Pancreas (tissue), 10 donors: ENCODE data around the gene MISP. TPM values are rescaled to one million over a fixed set of nuclear protein-coding genes. Genes with fewer than 3 reads are reported as not detected.

Source experiments
- ATAC-seq, 4 donors: fragments of 200-7000 bp; cut with Tn5 transposase; one replicate each; pipeline versions ENCODE4 v1.8.0 to v1.9.1; 2020; ENCODE audit warnings: mild to moderate bottlenecking in 4 of 4, moderate library complexity in 4 of 4
- DNase-seq, 6 donors: peaks; one replicate each; pipeline ENCODE4 v3.0.0-alpha.2; 2020
- FAIRE-seq: peaks from 2 replicates; lab custom pipeline; 2012; peaks lifted over from hg19 to GRCh38; lab: Jason Lieb, UNC
- H3K27ac ChIP-seq, 4 donors: fragments of 200-600 bp; sonication (generic); 1 replicate in 3 of 4; 2 replicates in 1 of 4; pipeline versions ENCODE4 v1.5.0 to v1.8.0; 2020
- H3K27me3 ChIP-seq, 4 donors: fragments of 200-600 bp; one replicate each; pipeline ENCODE4 v1.8.0; 2021
- H3K36me3 ChIP-seq, 3 donors: fragments of 200-600 bp; sonication (generic) in 1 of 3; one replicate each; pipeline versions ENCODE4 v1.5.0 to v1.8.0; 2020 to 2021
- H3K4me1 ChIP-seq, 3 donors: fragments of 200-600 bp; one replicate each; pipeline ENCODE4 v1.8.0; 2021
- H3K4me3 ChIP-seq, 4 donors: fragments of 200-600 bp; sonication (generic) in 2 of 4; one replicate each; pipeline versions ENCODE4 v1.5.0 to v1.8.0; 2020 to 2021
- H3K9me3 ChIP-seq, 4 donors: fragments of 200-600 bp; one replicate each; pipeline ENCODE4 v1.8.0; 2021
- WGBS, 2 donors: extraction: QIAGEN DNeasy Blood & Tissue Kit; methylation state at CpG; one replicate each; pipeline ENCODE4 v1.1.7; 2013; 5-methylcytosine and 5-hydroxymethylcytosine counted together
- intact Hi-C, 3 donors: fragments of 100-400 bp; cut with DNase I; formaldehyde crosslinking; loops; one replicate each; pipeline versions ENCODE4 v1.11.1 to v1.14.2; 2022
- polyA plus RNA-seq, 2 donors: library from polyadenylated mRNA; stranded (reverse); fragments of 200-250 nt; gene quantifications; one replicate each; pipeline ENCODE4 v1.2.3, GENCODE V29; 2013
- total RNA-seq, 6 donors: library from RNA; stranded (reverse); fragmentation: NEBNext Ultra II Directional in 4 of 6; extraction: Animal tissue kit (Norgen Biotek cat#: 25700) in 4 of 6; gene quantifications; one replicate each; pipeline versions ENCODE4 v1.2.1 to v1.2.4, GENCODE V29; 2021 to 2023
- TF ChIP-seq, protein P1 (sequence below), 4 donors: fragments of 200-600 bp; sonication (generic) in 3 of 4; IDR thresholded peaks; one replicate each; pipeline versions ENCODE4 v1.5.0 to v1.8.0; 2021; ENCODE audit warnings: antibody characterized with exemption in 4 of 4
- donor health status: healthy with polysubstance abuse.
- donor health status: DM: no; HTN: no; CAD: no; lungs with moderate emphysema.
- donor health status: DM: no; HTN: no; CAD: no.
- donor health status: control.
- donor health status: control.
- donor health status: Bipolar disorder and iron deficiency.
- donor health status: DM: yes; HTN: yes; CAD: no.
- donor health status: DM: no; HTN: no; CAD: no.
- donor health status: DM: no; HTN: no; CAD: no.
- donor health status: DM: yes; HTN: yes; CAD: no.

Gene MISP
- total and polyA plus RNA-seq, 8 donors = 0.63 to 7.5 (median 1.3) TPM

DNA sequence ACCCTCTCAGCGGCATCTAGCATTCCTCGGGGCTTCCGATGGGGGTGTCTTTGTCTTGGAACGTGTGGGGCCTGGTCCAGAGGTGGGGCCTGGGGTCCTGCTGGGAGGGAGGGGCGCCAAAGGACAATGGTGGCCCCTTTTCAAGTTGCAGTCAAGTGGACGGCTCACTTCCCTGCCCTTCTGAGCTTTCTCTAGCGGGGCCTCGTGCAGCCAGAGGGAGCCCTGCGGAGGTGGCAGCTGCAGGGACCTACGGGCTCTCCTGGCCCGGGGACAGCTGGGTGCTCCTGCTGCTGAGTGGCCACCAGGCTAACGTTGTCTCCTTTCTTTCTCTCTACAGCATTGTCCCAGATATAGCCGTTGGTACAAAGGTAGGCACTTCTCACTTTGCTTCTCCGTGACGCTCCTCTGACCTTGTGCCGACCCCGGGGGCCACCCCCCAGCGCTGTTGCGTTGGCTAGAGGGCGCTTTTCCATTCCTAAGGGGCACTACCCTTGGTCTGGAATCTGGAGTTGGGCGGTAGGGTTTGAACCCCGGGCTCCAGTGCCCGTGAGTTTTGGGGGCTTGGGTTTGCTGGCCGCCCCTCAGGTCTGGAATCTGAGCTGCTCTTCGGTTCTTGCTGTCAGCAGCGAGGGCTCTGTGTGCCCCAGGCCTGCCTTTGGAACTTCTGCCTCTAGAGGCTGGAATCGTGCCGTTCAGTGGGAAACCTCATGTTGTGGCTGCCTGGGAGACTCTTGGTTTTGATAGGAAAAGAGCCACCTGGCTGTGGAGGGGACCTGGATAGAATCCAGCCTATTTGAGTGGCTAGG is 48.4 kb downstream of the MISP start:
- ATAC-seq (peak in 1 of 4 donors; percentile 4), DNase-seq (peak in 4 of 6 donors; percentile 56 to 77 (median 64)), FAIRE-seq (no peak)
- peaks cover 30 to 38% (median 30%) of the 10 kb centered on the region in 3 donors for H3K4me1 ChIP-seq
- peak overlapping the region in 3 of 4 donors; percentile 68 to 97 (median 96) for H3K27ac ChIP-seq
- WGBS, 2 donors = 2 to 3% methylated on average over 28 of the region's 28 CpGs
- no peaks in the 10 kb centered on the region for H3K9me3 ChIP-seq
- intact Hi-C loops = no loop called here
- no peaks in the 10 kb centered on the region for H3K27me3 ChIP-seq
- H3K4me3 ChIP-seq = peak overlapping the region; percentile 74 to 95 (median 84)
- H3K36me3 ChIP-seq = peaks cover 0 to 8% (median 5%) of the 10 kb centered on the region in 3 donors
- TF ChIP-seq, protein P1, sequence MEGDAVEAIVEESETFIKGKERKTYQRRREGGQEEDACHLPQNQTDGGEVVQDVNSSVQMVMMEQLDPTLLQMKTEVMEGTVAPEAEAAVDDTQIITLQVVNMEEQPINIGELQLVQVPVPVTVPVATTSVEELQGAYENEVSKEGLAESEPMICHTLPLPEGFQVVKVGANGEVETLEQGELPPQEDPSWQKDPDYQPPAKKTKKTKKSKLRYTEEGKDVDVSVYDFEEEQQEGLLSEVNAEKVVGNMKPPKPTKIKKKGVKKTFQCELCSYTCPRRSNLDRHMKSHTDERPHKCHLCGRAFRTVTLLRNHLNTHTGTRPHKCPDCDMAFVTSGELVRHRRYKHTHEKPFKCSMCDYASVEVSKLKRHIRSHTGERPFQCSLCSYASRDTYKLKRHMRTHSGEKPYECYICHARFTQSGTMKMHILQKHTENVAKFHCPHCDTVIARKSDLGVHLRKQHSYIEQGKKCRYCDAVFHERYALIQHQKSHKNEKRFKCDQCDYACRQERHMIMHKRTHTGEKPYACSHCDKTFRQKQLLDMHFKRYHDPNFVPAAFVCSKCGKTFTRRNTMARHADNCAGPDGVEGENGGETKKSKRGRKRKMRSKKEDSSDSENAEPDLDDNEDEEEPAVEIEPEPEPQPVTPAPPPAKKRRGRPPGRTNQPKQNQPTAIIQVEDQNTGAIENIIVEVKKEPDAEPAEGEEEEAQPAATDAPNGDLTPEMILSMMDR (IDR thresholded peaks at IDR 0.05) = no peak

DNA sequence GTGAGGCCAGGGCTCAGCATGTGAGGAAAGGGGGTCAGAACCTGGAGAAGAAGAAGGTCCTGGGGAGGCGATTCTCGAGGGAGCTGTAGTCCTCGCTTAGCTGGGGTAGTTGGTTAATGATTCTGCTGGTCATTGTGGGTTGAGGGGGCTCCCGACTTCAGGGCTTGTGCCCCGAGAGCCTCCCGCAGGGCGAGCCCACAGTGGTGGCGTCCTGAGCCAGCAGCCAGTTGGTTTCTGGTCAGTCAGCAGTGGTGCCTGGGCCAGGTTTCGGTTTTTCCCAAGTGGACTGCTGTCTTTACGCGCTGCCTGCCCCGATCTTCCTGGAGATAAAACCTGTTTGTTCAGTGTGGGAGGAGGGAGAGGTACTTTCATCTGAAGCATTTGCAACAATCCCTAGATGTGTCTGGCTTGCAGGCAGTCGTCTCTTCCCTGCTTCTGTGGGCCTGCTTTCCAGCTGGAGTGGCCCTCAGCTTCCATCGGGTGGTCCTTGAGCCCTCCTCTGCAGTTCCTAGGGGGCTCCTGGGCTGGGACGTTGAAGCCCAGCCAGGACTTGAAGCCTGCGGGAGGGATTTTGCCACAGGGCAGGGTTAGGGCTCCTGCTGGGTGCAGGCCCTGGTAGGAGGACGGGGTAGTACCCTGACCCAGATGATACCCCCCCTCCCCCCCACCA is 49.6 kb downstream of the MISP start:
- FAIRE-seq = no peak
- WGBS, 2 donors = 8 to 9% methylated on average over 17 of the region's 17 CpGs
- ATAC-seq = peak in 3 of 4 donors; percentile 1 to 17 (median 11)
- peak overlapping the region in 3 of 4 donors; percentile 3 to 87 (median 74) for H3K4me3 ChIP-seq
- peaks cover 30 to 38% (median 30%) of the 10 kb centered on the region in 3 donors for H3K4me1 ChIP-seq
- H3K36me3 ChIP-seq = peaks cover 0 to 19% (median 17%) of the 10 kb centered on the region in 3 donors
- no peaks in the 10 kb centered on the region for H3K9me3 ChIP-seq
- intact Hi-C loops = no loop called here
- DNase-seq = peak; percentile 56 to 82 (median 68)
- H3K27ac ChIP-seq = peak overlapping the region; percentile 20 to 97 (median 82)
- TF ChIP-seq, protein P1 (IDR thresholded peaks at IDR 0.05) = no peak
- H3K27me3 ChIP-seq = no peaks in the 10 kb centered on the region

DNA sequence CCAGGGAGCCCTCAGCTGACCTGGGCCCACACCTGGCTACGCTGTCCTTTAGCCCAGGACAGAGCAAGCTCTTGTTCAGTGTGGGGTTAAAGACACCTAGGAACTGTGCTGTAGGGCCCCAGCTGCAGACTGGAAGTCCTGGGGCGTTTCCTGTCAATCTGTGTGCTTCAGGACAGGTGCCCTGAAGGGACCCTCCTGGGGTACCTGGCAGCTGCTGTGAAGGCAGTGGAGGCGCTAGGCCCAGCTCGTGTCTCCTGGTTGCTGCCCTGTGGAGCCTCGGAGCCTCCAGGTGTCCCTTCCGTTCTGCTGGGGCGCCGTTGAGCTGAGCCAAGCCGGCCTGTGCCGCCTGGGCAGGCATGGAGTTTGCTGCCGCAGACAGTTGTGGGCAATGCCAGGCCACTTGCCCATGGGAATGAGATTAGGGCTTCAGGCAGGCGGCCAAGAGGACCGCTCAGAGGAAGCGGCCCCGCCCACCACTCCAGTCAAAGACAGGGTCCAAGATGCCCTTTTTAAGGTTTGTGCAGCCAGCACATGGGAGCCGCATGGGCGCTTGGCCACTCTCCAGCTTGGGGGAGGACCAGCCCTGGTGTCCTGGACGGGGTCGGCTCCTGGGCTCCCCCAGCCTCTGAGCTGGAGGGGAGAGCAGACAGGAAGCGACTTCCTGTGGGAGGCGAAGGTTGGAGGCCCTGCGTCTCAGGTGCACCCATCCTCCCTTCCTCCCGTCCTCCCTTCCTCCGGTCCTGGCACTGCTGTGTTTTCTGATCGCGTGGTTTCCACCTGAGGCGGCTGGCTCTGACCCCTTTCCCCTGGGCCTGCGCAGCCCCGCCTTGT is 50.3 kb downstream of the MISP start:
- ATAC-seq (peak in 3 of 4 donors; percentile 4 to 10 (median 5)), FAIRE-seq (no peak), DNase-seq (peak; percentile 66 to 92 (median 77))
- Histone ChIP-seq H3K9me3 (no peaks in the 10 kb centered on the region), H3K36me3 (peaks cover 7 to 26% (median 25%) of the 10 kb centered on the region in 3 donors), H3K4me1 (peaks cover 30 to 34% (median 30%) of the 10 kb centered on the region in 3 donors), H3K27ac (peak overlapping the region; percentile 20 to 97 (median 82)), H3K27me3 (no peaks in the 10 kb centered on the region), H3K4me3 (peak overlapping the region in 3 of 4 donors; percentile 3 to 87 (median 74))
- intact Hi-C loops = no loop called here
- TF ChIP-seq, protein P1 (IDR thresholded peaks at IDR 0.05) = no peak
- 23 to 28% methylated on average over 29 of the region's 29 CpGs for WGBS, 2 donors

DNA sequence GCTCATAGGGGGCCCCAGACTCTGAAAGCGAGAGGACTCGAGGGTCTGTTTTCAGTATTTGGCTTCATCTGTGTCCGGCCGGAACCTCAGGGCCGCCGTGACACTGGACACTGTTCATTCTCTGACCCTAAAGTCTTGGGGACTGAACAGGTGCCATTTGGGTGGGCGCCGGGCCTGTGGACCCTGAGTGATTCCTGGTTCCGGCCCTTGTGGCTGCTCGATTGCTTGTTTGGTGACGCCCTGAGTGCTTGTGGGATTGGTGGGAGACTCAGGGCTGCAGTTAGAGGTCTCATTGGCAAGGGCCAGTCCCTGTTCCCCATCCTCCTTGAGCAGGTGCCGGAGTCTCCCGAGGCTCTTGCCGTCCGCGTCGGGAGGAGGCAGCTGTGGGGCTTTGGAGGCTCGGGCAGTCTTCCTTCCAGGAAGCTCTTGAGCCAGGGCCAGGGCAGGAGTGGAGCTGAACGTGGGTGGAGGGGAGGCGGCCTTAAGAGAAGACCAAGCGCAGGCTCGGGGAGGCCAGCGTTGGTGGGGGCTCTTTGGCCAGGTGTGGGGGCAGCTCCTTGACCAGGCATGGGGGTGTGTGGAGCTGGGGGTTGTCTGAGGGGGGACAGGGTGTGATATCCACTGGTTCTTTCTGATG is 51.1 kb downstream of the MISP start:
- H3K4me3 ChIP-seq = peak overlapping the region in 2 of 4 donors; percentile 74 to 87
- intact Hi-C loops = no loop called here
- DNase-seq (peak in 2 of 6 donors; percentile 57 to 70), FAIRE-seq (no peak), ATAC-seq (peak in 1 of 4 donors; percentile 8)
- peaks cover 30 to 34% (median 30%) of the 10 kb centered on the region in 3 donors for H3K4me1 ChIP-seq
- TF ChIP-seq, protein P1 (IDR thresholded peaks at IDR 0.05) = no peak
- H3K9me3 ChIP-seq = no peaks in the 10 kb centered on the region
- no peaks in the 10 kb centered on the region for H3K27me3 ChIP-seq
- WGBS, 2 donors = 34 to 40% methylated on average over 23 of the region's 23 CpGs
- H3K27ac ChIP-seq = peak overlapping the region in 3 of 4 donors; percentile 68 to 97 (median 96)
- peaks cover 9 to 34% (median 32%) of the 10 kb centered on the region in 3 donors for H3K36me3 ChIP-seq
